Prostate gland (tissue), 2 donors: ENCODE data around the gene GPR22. TPM values are rescaled to one million over a fixed set of nuclear protein-coding genes. Genes with fewer than 3 reads are reported as not detected.

ENCODE experiments used
- DNase-seq: peaks from one replicate; pipeline ENCODE4 v3.0.0-alpha.2; 2019; ENCODE audit warnings: low spot score
- H3K27ac ChIP-seq, 2 donors: fragments of 200-600 bp; sonication (generic); 2 replicates each; pipeline ENCODE4 v1.5.1; 2017 to 2019
- H3K27me3 ChIP-seq: fragments of 200-600 bp; sonication (generic); replicated peaks from 2 replicates; pipeline ENCODE4 v1.5.1; 2019; ENCODE audit not compliant: insufficient read depth
- H3K36me3 ChIP-seq, 2 donors: fragments of 200-600 bp; sonication (generic); 1 replicate in 1 of 2; 2 replicates in 1 of 2; pipeline versions ENCODE4 v1.5.1 to v1.8.1; 2017 to 2019
- H3K4me1 ChIP-seq: fragments of 200-600 bp; sonication (generic); replicated peaks from 2 replicates; pipeline ENCODE4 v1.5.1; 2019
- H3K4me3 ChIP-seq, 2 donors: fragments of 200-600 bp; sonication (generic); 2 replicates each; pipeline ENCODE4 v1.5.1; 2017 to 2019
- H3K9me3 ChIP-seq: fragments of 200-600 bp; sonication (generic); 2 replicates; pipeline ENCODE4 v1.5.1; 2017
- POLR2A ChIP-seq: fragments of 450-650 bp; IDR thresholded peaks from one replicate; pipeline ENCODE4 v1.6.1; 2016; ENCODE audit warnings: antibody characterized with exemption, mild to moderate bottlenecking
- POLR2AphosphoS5 ChIP-seq: sonication (generic); formaldehyde crosslinking; IDR thresholded peaks from one replicate; pipeline ENCODE4 v1.6.1; 2017; ENCODE audit warnings: antibody characterized with exemption
- WGBS: methylation state at CpG from one replicate; pipeline ENCODE4 v1.1.5; 2018; 5-methylcytosine and 5-hydroxymethylcytosine counted together
- intact Hi-C: fragments of 100-400 bp; cut with DNase I; formaldehyde crosslinking; loops from one replicate; pipeline ENCODE4 v1.14.2; 2022
- total RNA-seq, 2 donors: library from RNA; depleted of rRNA; stranded (reverse); fragments of >200 nt; gene quantifications; one replicate each; pipeline ENCODE4 v1.1.0, GENCODE V29; 2016
- TF ChIP-seq, protein P1 (sequence below), 4 experiments: fragments of 200-600 bp in 2 of 4; fragments of 450-650 bp in 2 of 4; sonication (generic) in 2 of 4; IDR thresholded peaks; 1 replicate in 3 of 4; 2 replicates in 1 of 4; pipeline ENCODE4 v1.5.1; 2016 to 2019; ENCODE audit warnings: antibody characterized with exemption in 4 of 4, mild to moderate bottlenecking in 2 of 4, moderate library complexity in 2 of 4

Gene GPR22
- total RNA-seq, 2 donors from 2014 or later, result not detected

DNA sequence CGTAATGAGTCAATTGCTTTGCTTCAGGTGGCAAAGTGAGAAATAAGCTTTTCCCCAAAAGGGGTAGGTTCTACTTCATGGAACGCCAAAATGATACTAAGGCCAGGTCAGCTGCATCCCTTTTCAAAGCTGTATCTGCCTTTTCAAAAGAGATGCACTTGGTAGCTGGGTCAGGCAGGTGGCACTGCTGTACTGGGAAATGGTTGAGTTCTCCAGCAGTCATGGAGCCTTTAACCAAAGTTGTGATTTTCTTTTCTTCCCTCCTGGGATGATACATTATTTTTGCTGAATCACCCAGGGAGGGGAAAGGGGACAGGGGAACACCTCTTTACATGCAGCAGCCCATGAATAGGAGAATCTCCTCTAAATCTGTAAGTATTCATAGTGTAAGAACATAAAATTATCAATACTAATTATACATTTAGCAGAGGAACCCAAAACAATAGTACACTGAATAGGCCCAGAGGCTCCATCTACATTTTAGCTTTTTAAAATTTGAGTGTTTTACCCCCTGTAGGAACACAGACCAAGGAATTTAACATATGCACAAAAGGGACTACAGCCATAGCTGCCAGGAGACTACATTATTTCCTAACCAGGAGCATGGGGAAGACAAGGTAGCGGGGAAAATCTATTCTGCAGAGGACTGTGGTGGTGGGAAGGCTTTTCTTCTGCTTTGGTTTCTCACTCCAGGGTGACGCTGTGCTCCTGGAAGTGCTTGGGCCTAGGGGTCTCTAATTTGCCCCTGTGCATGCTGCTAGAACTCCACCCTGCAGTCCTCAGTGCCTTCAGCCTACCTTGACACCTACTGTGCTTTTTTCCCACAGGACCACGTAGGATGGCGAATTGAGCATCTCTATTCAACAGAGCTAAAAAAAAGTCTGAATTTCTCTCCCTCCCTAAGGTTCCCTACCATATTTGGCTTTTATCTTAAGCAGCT lies 6.4 kb upstream of the GPR22 start:
- Histone ChIP-seq H3K4me1 (no peaks in the 10 kb centered on the region), H3K27me3 (no peaks in the 10 kb centered on the region), H3K4me3 (no peak overlapping the region), H3K9me3 (no peaks in the 10 kb centered on the region), H3K36me3 (no peaks in the 10 kb centered on the region), H3K27ac (no peak overlapping the region)
- TF ChIP-seq, protein P1, sequence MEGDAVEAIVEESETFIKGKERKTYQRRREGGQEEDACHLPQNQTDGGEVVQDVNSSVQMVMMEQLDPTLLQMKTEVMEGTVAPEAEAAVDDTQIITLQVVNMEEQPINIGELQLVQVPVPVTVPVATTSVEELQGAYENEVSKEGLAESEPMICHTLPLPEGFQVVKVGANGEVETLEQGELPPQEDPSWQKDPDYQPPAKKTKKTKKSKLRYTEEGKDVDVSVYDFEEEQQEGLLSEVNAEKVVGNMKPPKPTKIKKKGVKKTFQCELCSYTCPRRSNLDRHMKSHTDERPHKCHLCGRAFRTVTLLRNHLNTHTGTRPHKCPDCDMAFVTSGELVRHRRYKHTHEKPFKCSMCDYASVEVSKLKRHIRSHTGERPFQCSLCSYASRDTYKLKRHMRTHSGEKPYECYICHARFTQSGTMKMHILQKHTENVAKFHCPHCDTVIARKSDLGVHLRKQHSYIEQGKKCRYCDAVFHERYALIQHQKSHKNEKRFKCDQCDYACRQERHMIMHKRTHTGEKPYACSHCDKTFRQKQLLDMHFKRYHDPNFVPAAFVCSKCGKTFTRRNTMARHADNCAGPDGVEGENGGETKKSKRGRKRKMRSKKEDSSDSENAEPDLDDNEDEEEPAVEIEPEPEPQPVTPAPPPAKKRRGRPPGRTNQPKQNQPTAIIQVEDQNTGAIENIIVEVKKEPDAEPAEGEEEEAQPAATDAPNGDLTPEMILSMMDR (IDR thresholded peaks at IDR 0.05), result peak; percentile 38 to 88 (median 72)
- TF ChIP-seq POLR2A (no peak), POLR2AphosphoS5 (peak; percentile 40)
- 78% methylated on average over 6 of the region's 6 CpGs for WGBS
- DNase-seq, result peak; percentile 58
- intact Hi-C loops, result loop anchor here (1.0 to 10.0 kb wide), 4 partner anchors 259 to 674 kb away; no protein-coding TSS in a partner anchor

DNA sequence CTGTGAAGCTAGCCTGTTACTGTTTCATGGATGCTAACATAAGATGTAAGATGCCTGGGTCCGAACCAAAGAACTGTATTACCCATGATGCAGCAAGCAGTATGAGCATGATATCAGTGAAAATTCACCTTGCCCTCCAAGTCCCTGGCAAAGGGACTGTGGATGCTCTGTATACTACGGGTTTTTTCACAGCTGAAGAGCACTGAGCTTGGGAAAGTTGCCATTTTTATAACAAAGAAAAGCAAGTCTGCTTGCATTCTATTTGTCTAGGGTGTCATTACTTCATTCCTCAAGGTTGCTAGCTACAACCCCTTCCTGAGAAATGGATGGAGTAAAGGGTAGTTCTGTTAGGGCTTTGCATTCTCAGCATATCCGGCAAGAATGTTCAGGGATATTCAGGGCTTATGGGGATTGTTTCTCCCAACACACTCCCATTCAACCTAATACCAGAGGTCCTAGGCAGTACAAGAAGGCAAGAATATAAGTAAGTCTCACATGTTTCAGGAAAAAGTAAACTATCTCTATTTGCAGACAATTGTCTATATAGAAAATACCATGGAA lies 5.1 kb upstream of the GPR22 start:
- DNase-seq, result no peak
- intact Hi-C loops, result loop anchor here (5.0 to 10.0 kb wide), 3 partner anchors 260 to 683 kb away; no protein-coding TSS in a partner anchor

DNA sequence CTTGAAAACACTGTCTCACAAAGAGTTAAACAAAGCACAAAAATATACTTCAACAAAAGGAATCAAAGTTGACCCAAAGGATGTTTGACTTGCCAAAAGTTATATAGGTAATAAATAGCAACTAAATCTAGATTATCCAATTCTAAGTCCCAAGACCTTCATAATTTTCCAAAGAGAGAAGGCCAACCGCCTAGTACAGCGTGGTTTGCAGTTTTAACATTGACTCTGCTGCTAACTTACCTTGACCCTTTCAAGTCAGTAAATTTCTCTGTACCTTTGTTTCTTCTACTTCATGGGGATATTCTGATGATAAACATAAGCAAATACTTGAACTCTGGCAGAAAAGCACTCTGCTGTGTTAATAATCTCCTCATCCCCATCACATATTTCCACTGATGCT lies 1.9 kb upstream of the GPR22 start:
- no peaks in the 10 kb centered on the region for H3K9me3 ChIP-seq
- no peaks in the 10 kb centered on the region for H3K27me3 ChIP-seq
- H3K36me3 ChIP-seq, result no peaks in the 10 kb centered on the region
- no peak for DNase-seq
- H3K27ac ChIP-seq, result no peak overlapping the region
- no peaks in the 10 kb centered on the region for H3K4me1 ChIP-seq
- WGBS, result 96% methylated on average over 2 of the region's 2 CpGs
- intact Hi-C loops, result loop anchor here (5.0 to 10.0 kb wide), 2 partner anchors 263 to 679 kb away; no protein-coding TSS in a partner anchor
- no peak overlapping the region for H3K4me3 ChIP-seq
- TF ChIP-seq POLR2A (no peak), POLR2AphosphoS5 (no peak)
- TF ChIP-seq, protein P1 (IDR thresholded peaks at IDR 0.05), result no peak

More for the DNA sequence above, 5.1 kb upstream of the GPR22 start:
- TF ChIP-seq POLR2A, result no peak
- no peaks in the 10 kb centered on the region for H3K4me1 ChIP-seq
- no peaks in the 10 kb centered on the region for H3K27me3 ChIP-seq
- no peak overlapping the region for H3K27ac ChIP-seq
- H3K36me3 ChIP-seq, result no peaks in the 10 kb centered on the region
- no peaks in the 10 kb centered on the region for H3K9me3 ChIP-seq
- no peak overlapping the region for H3K4me3 ChIP-seq
- 86% methylated on average over 3 of the region's 3 CpGs for WGBS

- DNase-seq, result no peak
- Histone ChIP-seq H3K27me3 (no peaks in the 10 kb centered on the region), H3K27ac (no peak overlapping the region), H3K4me1 (no peaks in the 10 kb centered on the region), H3K9me3 (no peaks in the 10 kb centered on the region), H3K4me3 (no peak overlapping the region), H3K36me3 (no peaks in the 10 kb centered on the region)
- intact Hi-C loops, result loop anchor here (5.0 to 10.0 kb wide), 2 partner anchors 264 to 678 kb away; no protein-coding TSS in a partner anchor
- TF ChIP-seq, protein P1 (IDR thresholded peaks at IDR 0.05), result no peak
- no peak for TF ChIP-seq POLR2A
- no peak for TF ChIP-seq POLR2AphosphoS5
- 98% methylated on average over 1 of the region's 1 CpG for WGBS
Observed at GRCh38 chr7:107468824-107469223, 1.0 kb upstream of the GPR22 start.

GRCh38 chr7:107471292-107472070 lies 1.6 kb downstream of the GPR22 start:
- TF ChIP-seq, protein P1 (IDR thresholded peaks at IDR 0.05), result no peak
- TF ChIP-seq POLR2A, result no peak
- no peak for TF ChIP-seq POLR2AphosphoS5
- 65% methylated on average over 3 of the region's 3 CpGs for WGBS
- Histone ChIP-seq H3K36me3 (no peaks in the 10 kb centered on the region), H3K4me1 (no peaks in the 10 kb centered on the region), H3K4me3 (no peak overlapping the region), H3K27ac (no peak overlapping the region), H3K27me3 (no peaks in the 10 kb centered on the region), H3K9me3 (no peaks in the 10 kb centered on the region)
- intact Hi-C loops, result no loop called here
- DNase-seq, result no peak
